ENCODE measurements around the gene BOLA3.
A peak's percentile ranks its signal among the peaks of the same experiment; 100 is the strongest.

GRCh38 chr2:74147727-74148456 is at the start of gene BOLA3:
- TF ChIP-seq EZH2 (IDR thresholded peaks at IDR 0.05; ENCODE audit: low read length, missing control alignments) = no peak
- TF ChIP-seq, protein P1, sequence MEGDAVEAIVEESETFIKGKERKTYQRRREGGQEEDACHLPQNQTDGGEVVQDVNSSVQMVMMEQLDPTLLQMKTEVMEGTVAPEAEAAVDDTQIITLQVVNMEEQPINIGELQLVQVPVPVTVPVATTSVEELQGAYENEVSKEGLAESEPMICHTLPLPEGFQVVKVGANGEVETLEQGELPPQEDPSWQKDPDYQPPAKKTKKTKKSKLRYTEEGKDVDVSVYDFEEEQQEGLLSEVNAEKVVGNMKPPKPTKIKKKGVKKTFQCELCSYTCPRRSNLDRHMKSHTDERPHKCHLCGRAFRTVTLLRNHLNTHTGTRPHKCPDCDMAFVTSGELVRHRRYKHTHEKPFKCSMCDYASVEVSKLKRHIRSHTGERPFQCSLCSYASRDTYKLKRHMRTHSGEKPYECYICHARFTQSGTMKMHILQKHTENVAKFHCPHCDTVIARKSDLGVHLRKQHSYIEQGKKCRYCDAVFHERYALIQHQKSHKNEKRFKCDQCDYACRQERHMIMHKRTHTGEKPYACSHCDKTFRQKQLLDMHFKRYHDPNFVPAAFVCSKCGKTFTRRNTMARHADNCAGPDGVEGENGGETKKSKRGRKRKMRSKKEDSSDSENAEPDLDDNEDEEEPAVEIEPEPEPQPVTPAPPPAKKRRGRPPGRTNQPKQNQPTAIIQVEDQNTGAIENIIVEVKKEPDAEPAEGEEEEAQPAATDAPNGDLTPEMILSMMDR (conservative IDR thresholded peaks at IDR 0.05 in 1 of 2, IDR thresholded peaks at IDR 0.05 in 1 of 2; ENCODE audit: low read depth in 1 of 2, low read length in 2 of 2) = peak in 1 of 2 donors; percentile 33

Measured in fibroblast of lung (primary cell).